ENCODE data around the gene RHEX. TPM values are rescaled to one million over a fixed set of nuclear protein-coding genes. Genes with fewer than 3 reads are reported as not detected.

The RHEX gene
- total RNA-seq, 1 donor from 2014 or later: not detected

DNA sequence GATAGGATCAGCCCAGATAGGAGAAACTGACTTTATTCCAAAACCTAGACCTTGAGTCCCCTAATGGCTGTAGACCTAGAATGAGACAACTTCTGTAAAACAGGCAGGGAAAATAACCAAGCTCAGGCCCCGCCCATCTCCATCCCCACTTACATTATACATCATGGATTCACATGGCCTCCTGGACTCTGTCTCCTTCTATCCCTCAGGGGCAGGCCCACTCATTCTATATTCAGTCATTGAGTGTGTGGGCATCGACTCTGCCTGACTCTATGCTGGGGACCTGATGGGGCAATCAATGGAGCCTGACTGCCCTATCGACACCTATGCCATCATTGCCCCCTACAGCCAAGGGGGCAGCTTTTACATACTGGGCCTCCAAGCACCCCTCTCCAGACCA is 57.8 kb downstream of the RHEX start:
- H3K4me1 ChIP-seq (ENCODE audit: insufficient read depth, low read length): no peaks in the 10 kb centered on the region
- TF ChIP-seq, protein P1, sequence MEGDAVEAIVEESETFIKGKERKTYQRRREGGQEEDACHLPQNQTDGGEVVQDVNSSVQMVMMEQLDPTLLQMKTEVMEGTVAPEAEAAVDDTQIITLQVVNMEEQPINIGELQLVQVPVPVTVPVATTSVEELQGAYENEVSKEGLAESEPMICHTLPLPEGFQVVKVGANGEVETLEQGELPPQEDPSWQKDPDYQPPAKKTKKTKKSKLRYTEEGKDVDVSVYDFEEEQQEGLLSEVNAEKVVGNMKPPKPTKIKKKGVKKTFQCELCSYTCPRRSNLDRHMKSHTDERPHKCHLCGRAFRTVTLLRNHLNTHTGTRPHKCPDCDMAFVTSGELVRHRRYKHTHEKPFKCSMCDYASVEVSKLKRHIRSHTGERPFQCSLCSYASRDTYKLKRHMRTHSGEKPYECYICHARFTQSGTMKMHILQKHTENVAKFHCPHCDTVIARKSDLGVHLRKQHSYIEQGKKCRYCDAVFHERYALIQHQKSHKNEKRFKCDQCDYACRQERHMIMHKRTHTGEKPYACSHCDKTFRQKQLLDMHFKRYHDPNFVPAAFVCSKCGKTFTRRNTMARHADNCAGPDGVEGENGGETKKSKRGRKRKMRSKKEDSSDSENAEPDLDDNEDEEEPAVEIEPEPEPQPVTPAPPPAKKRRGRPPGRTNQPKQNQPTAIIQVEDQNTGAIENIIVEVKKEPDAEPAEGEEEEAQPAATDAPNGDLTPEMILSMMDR (IDR thresholded peaks at IDR 0.05; ENCODE audit: insufficient read depth, low read depth, low read length): no peak
- TF ChIP-seq EZH2 (IDR thresholded peaks at IDR 0.05; ENCODE audit: insufficient read depth, low read length): no peak
- peaks cover 3% of the 10 kb centered on the region for H3K4me1 Mint-ChIP-seq (ENCODE audit: low read depth, unreplicated experiment)
- H3K27me3 ChIP-seq (ENCODE audit: insufficient read depth, low read length): peaks cover 21% of the 10 kb centered on the region
- no peaks in the 10 kb centered on the region for H3K36me3 ChIP-seq (ENCODE audit: insufficient read depth, low read length)
- no peak overlapping the region for H3K27ac ChIP-seq (ENCODE audit: low read depth, low read length)
- no peak for DNase-seq (ENCODE audit: low read depth)
- no peaks in the 10 kb centered on the region for H3K9me3 ChIP-seq (ENCODE audit: insufficient read depth, low read depth, low read length)
- no peak overlapping the region for H2AFZ ChIP-seq (ENCODE audit: low read depth, low read length)
- no peaks in the 10 kb centered on the region for H4K20me1 ChIP-seq (ENCODE audit: insufficient read depth, low read length)
- no peak for FAIRE-seq
- no peak overlapping the region for H3K4me3 Mint-ChIP-seq (ENCODE audit: unreplicated experiment)
- no peak overlapping the region for H3K4me3 ChIP-seq (ENCODE audit: insufficient read depth, low read depth, low read length)
- no peak overlapping the region for H3K9ac ChIP-seq (ENCODE audit: low read length)
- H3K27ac Mint-ChIP-seq (ENCODE audit: unreplicated experiment): no peak overlapping the region
- no peak overlapping the region for H3K4me2 ChIP-seq (ENCODE audit: low read length)
- H3K9me3 Mint-ChIP-seq (ENCODE audit: unreplicated experiment): peaks cover 2% of the 10 kb centered on the region
- H3K27me3 Mint-ChIP-seq (ENCODE audit: low read depth, unreplicated experiment): peaks cover 63% of the 10 kb centered on the region
- H3K79me2 ChIP-seq (ENCODE audit: insufficient read depth, low read length): no peaks in the 10 kb centered on the region
- H3K36me3 Mint-ChIP-seq (ENCODE audit: low read depth, unreplicated experiment): no peaks in the 10 kb centered on the region

DNA sequence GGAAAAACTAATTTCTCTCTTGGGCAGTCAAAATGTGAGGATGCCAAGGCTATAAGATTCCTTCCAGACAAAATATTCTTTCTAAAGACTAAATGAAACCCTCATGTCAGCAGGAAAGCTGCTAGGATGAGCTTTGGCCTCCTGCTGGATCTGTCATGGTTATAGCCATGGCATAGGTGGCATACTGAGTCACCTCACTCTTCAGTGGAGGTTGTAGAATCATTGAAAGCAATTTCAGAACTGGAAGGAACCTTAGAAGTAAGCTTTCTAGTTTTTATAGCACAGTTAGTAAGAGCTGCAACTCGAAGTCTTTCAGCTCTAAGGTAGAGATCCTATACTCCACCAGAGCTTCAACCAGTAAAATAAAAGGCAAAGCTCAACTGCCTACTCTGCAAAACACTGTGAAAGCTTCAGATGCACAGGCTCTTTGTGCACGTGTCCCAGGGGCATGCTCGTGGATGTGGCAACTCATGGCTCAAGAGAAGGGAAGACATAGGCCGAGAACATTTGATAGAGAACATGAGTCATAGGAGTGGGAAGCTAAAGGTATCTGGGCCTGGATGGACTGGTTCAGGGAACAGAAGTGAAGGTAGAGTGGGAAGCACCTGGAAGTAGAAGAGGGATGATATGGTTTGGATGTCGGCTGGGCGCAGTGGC is 58.4 kb downstream of the RHEX start:
- H4K20me1 ChIP-seq (ENCODE audit: insufficient read depth, low read length): no peaks in the 10 kb centered on the region
- H3K27me3 ChIP-seq (ENCODE audit: insufficient read depth, low read length): peaks cover 21% of the 10 kb centered on the region
- DNase-seq (ENCODE audit: low read depth): no peak
- no peaks in the 10 kb centered on the region for H3K36me3 Mint-ChIP-seq (ENCODE audit: low read depth, unreplicated experiment)
- no peaks in the 10 kb centered on the region for H3K79me2 ChIP-seq (ENCODE audit: insufficient read depth, low read length)
- no peak overlapping the region for H3K4me3 Mint-ChIP-seq (ENCODE audit: unreplicated experiment)
- no peaks in the 10 kb centered on the region for H3K36me3 ChIP-seq (ENCODE audit: insufficient read depth, low read length)
- no peak for FAIRE-seq
- peaks cover 2% of the 10 kb centered on the region for H3K9me3 Mint-ChIP-seq (ENCODE audit: unreplicated experiment)
- no peak overlapping the region for H3K27ac Mint-ChIP-seq (ENCODE audit: unreplicated experiment)
- H3K4me1 Mint-ChIP-seq (ENCODE audit: low read depth, unreplicated experiment): peaks cover 1% of the 10 kb centered on the region
- no peak overlapping the region for H3K9ac ChIP-seq (ENCODE audit: low read length)
- no peaks in the 10 kb centered on the region for H3K9me3 ChIP-seq (ENCODE audit: insufficient read depth, low read depth, low read length)
- TF ChIP-seq, protein P1 (IDR thresholded peaks at IDR 0.05; ENCODE audit: insufficient read depth, low read depth, low read length): no peak
- TF ChIP-seq EZH2 (IDR thresholded peaks at IDR 0.05; ENCODE audit: insufficient read depth, low read length): no peak
- H3K27ac ChIP-seq (ENCODE audit: low read depth, low read length): no peak overlapping the region
- H3K4me2 ChIP-seq (ENCODE audit: low read length): no peak overlapping the region
- H3K4me1 ChIP-seq (ENCODE audit: insufficient read depth, low read length): no peaks in the 10 kb centered on the region
- peaks cover 68% of the 10 kb centered on the region for H3K27me3 Mint-ChIP-seq (ENCODE audit: low read depth, unreplicated experiment)
- no peak overlapping the region for H3K4me3 ChIP-seq (ENCODE audit: insufficient read depth, low read depth, low read length)
- no peak overlapping the region for H2AFZ ChIP-seq (ENCODE audit: low read depth, low read length)

- no peak overlapping the region for H2AFZ ChIP-seq (ENCODE audit: low read depth, low read length)
- H3K4me3 Mint-ChIP-seq (ENCODE audit: unreplicated experiment): no peak overlapping the region
- H3K36me3 Mint-ChIP-seq (ENCODE audit: low read depth, unreplicated experiment): no peaks in the 10 kb centered on the region
- no peak for FAIRE-seq
- peaks cover 73% of the 10 kb centered on the region for H3K27me3 Mint-ChIP-seq (ENCODE audit: low read depth, unreplicated experiment)
- no peak overlapping the region for H3K9ac ChIP-seq (ENCODE audit: low read length)
- DNase-seq (ENCODE audit: low read depth): no peak
- no peaks in the 10 kb centered on the region for H4K20me1 ChIP-seq (ENCODE audit: insufficient read depth, low read length)
- H3K27ac ChIP-seq (ENCODE audit: low read depth, low read length): no peak overlapping the region
- H3K27me3 ChIP-seq (ENCODE audit: insufficient read depth, low read length): peaks cover 24% of the 10 kb centered on the region
- H3K79me2 ChIP-seq (ENCODE audit: insufficient read depth, low read length): no peaks in the 10 kb centered on the region
- peaks cover 2% of the 10 kb centered on the region for H3K4me1 Mint-ChIP-seq (ENCODE audit: low read depth, unreplicated experiment)
- H3K9me3 Mint-ChIP-seq (ENCODE audit: unreplicated experiment): peaks cover 4% of the 10 kb centered on the region
- no peak overlapping the region for H3K4me3 ChIP-seq (ENCODE audit: insufficient read depth, low read depth, low read length)
- no peak for TF ChIP-seq EZH2 (IDR thresholded peaks at IDR 0.05; ENCODE audit: insufficient read depth, low read length)
- TF ChIP-seq, protein P1 (IDR thresholded peaks at IDR 0.05; ENCODE audit: insufficient read depth, low read depth, low read length): no peak
- no peak overlapping the region for H3K27ac Mint-ChIP-seq (ENCODE audit: unreplicated experiment)
- no peak overlapping the region for H3K4me2 ChIP-seq (ENCODE audit: low read length)
- no peaks in the 10 kb centered on the region for H3K4me1 ChIP-seq (ENCODE audit: insufficient read depth, low read length)
- no peaks in the 10 kb centered on the region for H3K9me3 ChIP-seq (ENCODE audit: insufficient read depth, low read depth, low read length)
- no peaks in the 10 kb centered on the region for H3K36me3 ChIP-seq (ENCODE audit: insufficient read depth, low read length)
These were observed 59.8 kb downstream of the RHEX start for GRCh38 chr1:206112600-206113301.
